HL-60 (cell line): ENCODE results near the gene FNIP1.

ENCODE experiments used
- DNase-seq, 2 experiments: peaks; one replicate each; pipeline ENCODE4 v3.0.0-alpha.2; 2010 to 2020; ENCODE audit warnings: low read depth in 1 of 2, low spot score in 1 of 2
- H3K27ac ChIP-seq: fragments of 250-450 bp; sonication (Bioruptor Pico); replicated peaks from 2 replicates; pipeline ENCODE4 v1.5.1; 2020; ENCODE audit warnings: mild to moderate bottlenecking, moderate library complexity
- H3K27me3 ChIP-seq: fragments of 250-450 bp; sonication (Bioruptor Pico); 2 replicates; pipeline ENCODE4 v1.5.1; 2021; ENCODE audit warnings: mild to moderate bottlenecking, moderate library complexity; ENCODE audit not compliant: insufficient read depth, poor library complexity, severe bottlenecking
- H3K4me3 ChIP-seq: replicated peaks from 2 replicates; pipeline ENCODE4 v1.5.1; 2011; ENCODE audit warnings: mild to moderate bottlenecking, control low read depth, low read length; ENCODE audit not compliant: insufficient read depth
- CTCF ChIP-seq: IDR thresholded peaks from one replicate; pipeline ENCODE4 v1.5.1; 2011; ENCODE audit warnings: low read length, control low read depth, inconsistent platforms; ENCODE audit not compliant: insufficient read depth
- GABPA ChIP-seq: IDR thresholded peaks from 2 replicates; pipeline ENCODE4 v1.6.1; 2012; ENCODE audit warnings: low read depth
- POLR2AphosphoS5 ChIP-seq: IDR thresholded peaks from 2 replicates; pipeline ENCODE4 v1.6.1; 2012; ENCODE audit warnings: low read depth
- REST ChIP-seq: IDR thresholded peaks from 2 replicates; pipeline ENCODE4 v1.6.1; 2012; ENCODE audit warnings: low read depth; ENCODE audit not compliant: insufficient replicate concordance
- SPI1 ChIP-seq: IDR thresholded peaks from 2 replicates; pipeline ENCODE4 v1.6.1; 2012; ENCODE audit warnings: low read depth, mild to moderate bottlenecking, borderline replicate concordance

The FNIP1 gene

GRCh38 chr5:131609774-131610173, 187.0 kb downstream of the FNIP1 start:
- no peak overlapping the region for H3K4me3 ChIP-seq
- no peak for DNase-seq
- no peak for TF ChIP-seq POLR2AphosphoS5
- TF ChIP-seq CTCF, result no peak
- TF ChIP-seq SPI1, result no peak
- no peak for TF ChIP-seq GABPA
- no peak for TF ChIP-seq REST
- no peaks in the 10 kb centered on the region for H3K27me3 ChIP-seq
- no peak overlapping the region for H3K27ac ChIP-seq

- DNase-seq, result no peak
- no peak overlapping the region for H3K4me3 ChIP-seq
- H3K27ac ChIP-seq, result no peak overlapping the region
- no peaks in the 10 kb centered on the region for H3K27me3 ChIP-seq
- TF ChIP-seq SPI1 (no peak), REST (no peak), GABPA (no peak), POLR2AphosphoS5 (no peak), CTCF (no peak)
Observed at GRCh38 chr5:131608597-131608996, 188.2 kb downstream of the FNIP1 start.

GRCh38 chr5:131607903-131608540, 188.8 kb downstream of the FNIP1 start:
- Histone ChIP-seq H3K4me3 (no peak overlapping the region), H3K27ac (no peak overlapping the region), H3K27me3 (no peaks in the 10 kb centered on the region)
- TF ChIP-seq REST (no peak), SPI1 (no peak), GABPA (no peak), POLR2AphosphoS5 (no peak), CTCF (no peak)
- no peak for DNase-seq
